PC-3 (cell line): Measurements from ENCODE around the gene ACVRL1.

ENCODE experiments used
- EZH2phosphoT487 ChIP-seq: fragments of 300-600 bp; sonication (generic); IDR thresholded peaks from 2 replicates; pipeline ENCODE4 v1.6.1; 2018; ENCODE audit warnings: mild to moderate bottlenecking, antibody characterized with exemption, low read length, borderline replicate concordance
- TF ChIP-seq, protein P1 (sequence below): fragments of 300-600 bp; sonication (generic); conservative IDR thresholded peaks from 2 replicates; pipeline ENCODE4 v1.5.1; 2017; ENCODE audit warnings: antibody characterized with exemption, low read depth, mild to moderate bottlenecking, low read length

DNA sequence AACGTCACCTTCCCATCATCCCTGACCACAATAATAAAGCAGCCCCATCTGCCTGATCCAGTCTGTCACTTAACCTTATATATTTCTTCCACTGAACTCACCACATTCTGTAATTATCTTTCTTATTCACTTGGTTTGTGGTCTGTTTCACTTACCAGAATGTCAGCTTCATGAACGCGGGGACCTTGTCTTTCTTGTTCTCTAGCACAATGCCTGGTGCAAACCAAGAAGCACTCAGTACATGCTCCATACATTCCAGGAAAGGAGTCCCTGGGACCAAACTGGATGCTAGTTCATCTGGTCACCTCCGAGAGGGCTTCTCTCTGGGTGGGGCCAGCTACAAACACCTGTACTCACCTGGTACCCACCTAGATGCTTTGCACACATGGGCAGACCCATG lies 36.8 kb upstream of the ACVRL1 start:
- TF ChIP-seq, protein P1, sequence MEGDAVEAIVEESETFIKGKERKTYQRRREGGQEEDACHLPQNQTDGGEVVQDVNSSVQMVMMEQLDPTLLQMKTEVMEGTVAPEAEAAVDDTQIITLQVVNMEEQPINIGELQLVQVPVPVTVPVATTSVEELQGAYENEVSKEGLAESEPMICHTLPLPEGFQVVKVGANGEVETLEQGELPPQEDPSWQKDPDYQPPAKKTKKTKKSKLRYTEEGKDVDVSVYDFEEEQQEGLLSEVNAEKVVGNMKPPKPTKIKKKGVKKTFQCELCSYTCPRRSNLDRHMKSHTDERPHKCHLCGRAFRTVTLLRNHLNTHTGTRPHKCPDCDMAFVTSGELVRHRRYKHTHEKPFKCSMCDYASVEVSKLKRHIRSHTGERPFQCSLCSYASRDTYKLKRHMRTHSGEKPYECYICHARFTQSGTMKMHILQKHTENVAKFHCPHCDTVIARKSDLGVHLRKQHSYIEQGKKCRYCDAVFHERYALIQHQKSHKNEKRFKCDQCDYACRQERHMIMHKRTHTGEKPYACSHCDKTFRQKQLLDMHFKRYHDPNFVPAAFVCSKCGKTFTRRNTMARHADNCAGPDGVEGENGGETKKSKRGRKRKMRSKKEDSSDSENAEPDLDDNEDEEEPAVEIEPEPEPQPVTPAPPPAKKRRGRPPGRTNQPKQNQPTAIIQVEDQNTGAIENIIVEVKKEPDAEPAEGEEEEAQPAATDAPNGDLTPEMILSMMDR, result no peak
- no peak for TF ChIP-seq EZH2phosphoT487
